ENCODE measurements around the gene C4orf33.

DNA sequence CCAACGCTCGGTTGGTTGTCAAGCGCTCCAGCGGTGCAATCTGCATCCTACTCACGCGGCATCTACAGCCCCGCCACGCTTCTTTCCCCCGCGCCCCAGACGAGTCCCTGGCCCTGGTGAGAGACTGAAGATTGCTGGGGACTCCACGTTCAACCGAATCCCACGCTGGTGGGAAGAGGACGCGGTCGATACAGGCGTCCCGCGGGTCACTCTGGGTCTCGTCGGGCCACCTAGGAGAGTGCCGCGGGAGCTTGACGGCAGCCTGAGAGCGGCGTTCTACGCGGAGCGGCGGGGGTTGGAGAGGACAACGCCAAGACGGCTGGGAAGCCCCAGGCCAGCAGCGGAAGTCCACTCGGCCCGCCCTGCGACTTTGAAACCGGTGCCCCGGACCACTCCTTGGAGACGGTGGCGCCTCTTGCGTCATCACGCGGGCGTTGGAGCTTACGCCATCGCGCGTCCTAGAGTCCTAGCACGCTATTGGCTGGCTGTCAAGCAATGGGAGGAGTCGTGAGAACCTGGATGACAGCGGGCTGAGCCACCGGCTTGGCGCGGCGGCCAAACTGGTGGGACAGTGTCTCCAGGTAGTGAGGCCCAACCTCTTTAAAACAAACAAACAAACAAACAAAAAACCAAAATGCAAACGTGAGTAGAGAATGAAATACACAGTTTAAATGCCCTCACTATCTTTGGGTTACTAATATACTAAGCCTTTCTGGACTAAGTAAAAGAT is 2.6 kb upstream of the C4orf33 start, which contains the start of gene SCLT1:
- peak; percentile 33 for TF ChIP-seq POLR2A (IDR thresholded peaks at IDR 0.05; ENCODE audit: borderline replicate concordance, extremely low read depth, insufficient read depth, insufficient read length)
- TF ChIP-seq TCF7L2 (IDR thresholded peaks at IDR 0.05; ENCODE audit: borderline replicate concordance, extremely low read depth, insufficient read depth, insufficient read length): peak; percentile 63
- TF ChIP-seq EZH2phosphoT487 (IDR thresholded peaks at IDR 0.05; ENCODE audit: borderline replicate concordance): no peak
- TF ChIP-seq, protein P1, sequence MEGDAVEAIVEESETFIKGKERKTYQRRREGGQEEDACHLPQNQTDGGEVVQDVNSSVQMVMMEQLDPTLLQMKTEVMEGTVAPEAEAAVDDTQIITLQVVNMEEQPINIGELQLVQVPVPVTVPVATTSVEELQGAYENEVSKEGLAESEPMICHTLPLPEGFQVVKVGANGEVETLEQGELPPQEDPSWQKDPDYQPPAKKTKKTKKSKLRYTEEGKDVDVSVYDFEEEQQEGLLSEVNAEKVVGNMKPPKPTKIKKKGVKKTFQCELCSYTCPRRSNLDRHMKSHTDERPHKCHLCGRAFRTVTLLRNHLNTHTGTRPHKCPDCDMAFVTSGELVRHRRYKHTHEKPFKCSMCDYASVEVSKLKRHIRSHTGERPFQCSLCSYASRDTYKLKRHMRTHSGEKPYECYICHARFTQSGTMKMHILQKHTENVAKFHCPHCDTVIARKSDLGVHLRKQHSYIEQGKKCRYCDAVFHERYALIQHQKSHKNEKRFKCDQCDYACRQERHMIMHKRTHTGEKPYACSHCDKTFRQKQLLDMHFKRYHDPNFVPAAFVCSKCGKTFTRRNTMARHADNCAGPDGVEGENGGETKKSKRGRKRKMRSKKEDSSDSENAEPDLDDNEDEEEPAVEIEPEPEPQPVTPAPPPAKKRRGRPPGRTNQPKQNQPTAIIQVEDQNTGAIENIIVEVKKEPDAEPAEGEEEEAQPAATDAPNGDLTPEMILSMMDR (IDR thresholded peaks at IDR 0.05 in 2 of 3, conservative IDR thresholded peaks at IDR 0.05 in 1 of 3; ENCODE audit: borderline replicate concordance in 1 of 3, insufficient read depth in 1 of 3, low read depth in 2 of 3, low read length in 2 of 3): no peak
- no peak for TF ChIP-seq YY1 (IDR thresholded peaks at IDR 0.05; ENCODE audit: extremely low read depth, insufficient replicate concordance, low read depth, low read length)
- TF ChIP-seq POLR2AphosphoS5 (IDR thresholded peaks at IDR 0.05; ENCODE audit: low read depth, low read length): peak; percentile 85
- TF ChIP-seq ELF1 (IDR thresholded peaks at IDR 0.05; ENCODE audit: borderline replicate concordance, low read depth): no peak
- no peak for TF ChIP-seq FOSL1 (IDR thresholded peaks at IDR 0.05; ENCODE audit: low read depth)
